DOHH2 (cell line): ENCODE measurements around the gene RABGAP1L.

Source experiments
- EZH2phosphoT487 ChIP-seq: fragments of 200-600 bp; sonication (generic); IDR thresholded peaks from 2 replicates; pipeline ENCODE4 v1.6.1; 2017; ENCODE audit warnings: borderline replicate concordance, mild to moderate bottlenecking, antibody characterized with exemption, low read length, moderate library complexity, mixed read lengths
- TF ChIP-seq, protein P1 (sequence below): fragments of 200-600 bp; sonication (generic); IDR thresholded peaks from one replicate; pipeline ENCODE4 v1.5.1; 2014; ENCODE audit warnings: antibody characterized with exemption, mild to moderate bottlenecking, low read depth, low read length; ENCODE audit not compliant: poor library complexity, severe bottlenecking

DNA sequence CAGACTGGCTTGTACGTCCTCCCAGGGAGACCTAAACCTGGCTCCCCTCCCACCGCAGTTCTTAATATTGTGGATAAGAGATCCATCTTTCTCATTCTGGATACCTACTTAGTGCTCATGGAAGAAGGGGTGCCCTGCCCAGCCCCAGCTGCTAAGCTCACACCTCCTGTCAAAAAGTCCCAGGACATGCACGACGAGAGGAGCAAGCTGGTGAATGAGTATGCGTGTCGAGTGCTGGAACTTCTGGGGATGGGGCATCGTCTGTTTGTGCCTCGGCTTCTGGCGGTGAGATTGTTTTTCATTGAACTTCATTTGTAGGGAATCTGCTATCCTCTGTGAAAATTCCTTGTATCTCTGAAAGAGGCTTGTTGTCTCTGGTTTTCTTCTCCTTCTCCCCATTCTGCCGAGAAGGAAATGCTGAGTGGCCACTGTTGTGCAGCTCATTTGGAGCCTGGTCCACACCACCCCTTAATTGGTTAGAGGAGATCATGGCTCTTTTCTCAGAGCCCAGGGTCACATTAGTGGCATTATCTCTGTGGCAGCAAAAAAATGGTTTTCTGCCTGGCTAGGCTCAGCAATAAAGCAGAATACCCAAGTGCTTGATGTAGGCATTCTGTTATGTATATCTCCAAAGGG, 641.0 kb downstream of the RABGAP1L start:
- TF ChIP-seq, protein P1, sequence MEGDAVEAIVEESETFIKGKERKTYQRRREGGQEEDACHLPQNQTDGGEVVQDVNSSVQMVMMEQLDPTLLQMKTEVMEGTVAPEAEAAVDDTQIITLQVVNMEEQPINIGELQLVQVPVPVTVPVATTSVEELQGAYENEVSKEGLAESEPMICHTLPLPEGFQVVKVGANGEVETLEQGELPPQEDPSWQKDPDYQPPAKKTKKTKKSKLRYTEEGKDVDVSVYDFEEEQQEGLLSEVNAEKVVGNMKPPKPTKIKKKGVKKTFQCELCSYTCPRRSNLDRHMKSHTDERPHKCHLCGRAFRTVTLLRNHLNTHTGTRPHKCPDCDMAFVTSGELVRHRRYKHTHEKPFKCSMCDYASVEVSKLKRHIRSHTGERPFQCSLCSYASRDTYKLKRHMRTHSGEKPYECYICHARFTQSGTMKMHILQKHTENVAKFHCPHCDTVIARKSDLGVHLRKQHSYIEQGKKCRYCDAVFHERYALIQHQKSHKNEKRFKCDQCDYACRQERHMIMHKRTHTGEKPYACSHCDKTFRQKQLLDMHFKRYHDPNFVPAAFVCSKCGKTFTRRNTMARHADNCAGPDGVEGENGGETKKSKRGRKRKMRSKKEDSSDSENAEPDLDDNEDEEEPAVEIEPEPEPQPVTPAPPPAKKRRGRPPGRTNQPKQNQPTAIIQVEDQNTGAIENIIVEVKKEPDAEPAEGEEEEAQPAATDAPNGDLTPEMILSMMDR, result no peak
- no peak for TF ChIP-seq EZH2phosphoT487
